Fibroblast of the conjunctiva (primary cell): ENCODE results near the gene RPL22.
"Not testable (repeated sequence)": the region's sequence is repeated elsewhere in the genome, so short reads cannot be mapped to it uniquely, and the experiment has no call there.

Source experiments
- DNase-seq: peaks from one replicate; pipeline ENCODE4 v3.0.0-alpha.2; 2010; ENCODE audit warnings: low read depth

Gene RPL22

DNA sequence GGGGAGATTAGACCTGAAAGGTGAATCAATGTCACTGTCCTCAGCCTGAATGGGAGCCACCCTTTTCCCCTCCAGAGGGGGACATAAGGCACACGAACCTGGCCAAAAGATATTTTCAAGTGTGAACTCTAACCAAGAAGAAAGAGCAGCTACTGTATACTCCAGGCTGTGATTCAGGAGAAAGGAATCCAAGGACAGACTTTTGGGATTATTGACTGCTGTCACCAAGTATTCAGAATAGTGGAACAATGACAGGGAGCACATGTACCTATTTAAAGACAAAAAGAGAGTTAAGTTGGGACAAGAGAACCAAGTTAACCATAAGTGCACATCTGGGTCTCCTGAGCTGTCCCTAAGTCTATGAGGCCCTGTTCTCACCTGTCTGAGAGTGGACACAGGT, 34.0 kb upstream of the RPL22 start:
- no peak for DNase-seq

DNA sequence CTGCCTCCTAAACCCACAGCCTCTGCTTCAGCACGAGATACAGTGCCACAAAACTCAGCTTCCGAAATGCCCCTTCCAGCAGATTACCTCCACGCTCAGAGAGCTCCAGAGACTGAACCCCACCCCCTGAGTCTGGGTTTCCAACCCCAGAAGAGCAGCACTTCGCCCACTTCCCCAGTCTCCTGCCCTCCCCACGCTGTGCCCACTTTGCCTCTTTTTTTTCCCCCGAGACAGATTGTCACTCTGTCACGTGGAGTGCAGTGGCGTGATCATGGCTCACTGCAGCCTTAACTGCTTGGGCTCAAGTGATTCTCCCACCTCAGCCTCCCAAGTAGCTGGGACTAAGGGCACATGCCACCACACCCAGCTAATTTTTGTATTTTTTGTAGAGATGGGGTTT, 26.3 kb upstream of the RPL22 start:
- DNase-seq: no peak

DNA sequence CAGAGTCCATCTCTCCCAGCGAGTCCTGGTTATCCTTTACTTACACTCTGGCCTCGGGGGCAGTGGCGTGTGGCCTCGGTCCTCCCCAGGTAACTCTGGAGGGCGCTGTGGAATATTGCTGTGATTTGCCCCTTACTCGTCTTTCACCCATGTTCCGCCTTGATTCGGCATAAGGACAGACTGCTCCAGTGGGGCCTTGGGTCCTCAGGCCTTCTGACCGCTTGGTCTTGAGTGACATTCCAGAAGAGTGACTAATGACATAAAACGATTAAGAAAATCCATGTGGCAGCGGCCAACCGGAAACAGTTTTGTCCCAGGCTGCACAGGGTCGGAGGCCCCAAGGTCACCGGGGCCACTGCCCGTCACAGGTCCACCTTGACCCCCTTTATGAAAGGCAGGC, 25.3 kb upstream of the RPL22 start:
- no peak for DNase-seq

DNA sequence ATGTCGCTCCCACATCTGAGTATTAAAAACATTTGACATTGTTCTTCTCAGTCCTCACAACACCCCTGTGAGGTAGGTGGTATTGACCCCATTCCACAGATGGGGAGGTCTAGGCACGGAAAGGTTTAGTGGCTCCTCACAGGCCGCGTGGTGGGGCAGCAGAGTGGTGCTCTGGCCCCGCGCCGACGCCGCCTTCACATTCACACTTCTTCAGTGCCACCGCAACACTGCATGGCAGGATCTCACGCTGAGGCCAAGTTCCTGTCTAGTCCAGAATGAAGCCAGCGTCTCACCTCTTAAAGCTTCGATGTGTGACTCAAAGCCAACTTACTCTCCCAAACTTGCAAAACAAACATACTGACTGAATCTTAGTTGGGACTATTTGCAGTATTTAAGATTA, 24.2 kb upstream of the RPL22 start:
- DNase-seq: no peak

DNA sequence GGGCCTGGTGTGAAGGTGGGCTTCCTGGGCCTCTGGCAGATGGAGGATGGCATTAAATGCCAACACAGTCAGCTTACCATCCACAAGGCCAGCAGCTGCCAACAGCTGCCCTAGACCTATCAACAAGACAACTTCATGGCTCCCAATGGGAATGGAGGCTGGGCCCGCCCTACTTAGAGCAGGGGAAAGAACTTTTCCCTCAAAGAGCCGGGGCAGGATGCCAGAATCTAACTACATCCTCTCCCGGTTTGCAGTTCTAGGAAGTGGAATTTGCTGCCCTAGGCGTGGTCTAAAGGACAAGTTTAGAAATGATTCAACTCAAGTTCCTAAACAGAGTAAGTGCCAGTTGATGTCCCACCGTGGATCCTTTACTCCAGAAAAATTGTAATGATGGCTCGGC, 23.2 kb upstream of the RPL22 start:
- no peak for DNase-seq

DNA sequence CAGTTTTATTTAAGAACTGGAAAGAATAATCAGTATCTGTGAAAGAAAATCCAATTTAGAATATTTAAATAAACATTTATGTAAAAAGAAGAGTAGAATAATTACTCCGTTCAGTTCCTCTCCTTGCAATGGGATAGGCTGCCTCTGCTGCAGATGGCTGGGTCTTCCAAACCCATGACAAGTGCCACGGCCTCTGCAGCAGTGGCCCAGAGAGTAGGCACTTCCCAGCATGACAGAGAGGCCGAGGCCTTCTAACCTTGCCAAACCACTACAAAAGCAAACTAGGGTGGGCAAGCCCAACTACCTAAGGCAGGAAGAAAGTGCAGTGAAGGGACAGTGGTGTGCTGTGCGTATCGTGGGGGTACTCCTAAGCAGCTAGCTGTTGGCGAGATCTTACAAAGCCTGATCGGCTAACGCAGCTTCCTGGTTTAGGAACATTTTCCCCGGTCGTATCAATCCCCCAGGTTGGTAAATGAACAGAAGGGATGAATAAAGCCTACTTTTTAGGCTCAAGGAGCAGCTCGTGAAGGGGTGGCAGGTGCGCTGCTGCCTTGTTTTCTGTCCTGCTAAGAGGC, 21.9 kb upstream of the RPL22 start:
- no peak for DNase-seq

DNA sequence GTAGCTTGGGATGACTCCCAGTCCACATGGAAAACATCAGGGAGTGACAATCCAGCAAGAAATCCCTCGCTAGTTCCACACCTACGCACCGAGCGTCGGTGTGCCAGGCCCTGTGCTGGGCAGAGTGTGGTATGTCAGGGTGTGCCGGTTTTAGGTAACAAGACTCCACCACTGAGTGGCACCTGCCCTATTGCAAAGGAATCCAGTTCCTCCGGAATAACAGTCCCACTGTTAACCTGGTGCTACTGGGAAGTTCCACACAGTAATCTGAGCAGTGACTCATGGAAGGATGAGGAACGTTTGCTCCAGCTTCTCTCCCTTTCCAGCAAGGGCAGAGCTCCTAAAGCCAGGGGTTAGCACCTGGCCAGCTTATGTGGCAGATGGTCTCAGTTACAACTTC, 20.8 kb upstream of the RPL22 start:
- no peak for DNase-seq

DNA sequence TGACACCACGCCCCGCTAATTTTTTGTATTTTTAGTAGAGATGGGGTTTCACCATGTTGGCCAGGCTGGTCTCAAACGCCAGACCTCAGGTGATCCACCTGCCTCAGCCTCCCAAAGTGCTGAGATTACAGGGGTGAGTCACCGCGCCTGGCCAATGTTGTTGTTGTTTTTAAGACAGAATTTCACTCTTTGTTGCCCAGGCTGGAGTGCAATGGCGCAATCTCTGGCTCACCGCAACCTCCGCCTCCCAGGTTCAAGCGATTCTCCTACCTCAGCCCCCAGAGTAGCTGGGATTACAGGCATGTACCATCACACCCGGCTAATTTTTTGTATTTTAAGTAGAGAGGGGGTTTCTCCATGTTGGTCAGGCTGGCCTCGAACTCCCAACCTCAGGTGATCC, 20.2 kb upstream of the RPL22 start:
- DNase-seq: not testable (repeated sequence)

DNA sequence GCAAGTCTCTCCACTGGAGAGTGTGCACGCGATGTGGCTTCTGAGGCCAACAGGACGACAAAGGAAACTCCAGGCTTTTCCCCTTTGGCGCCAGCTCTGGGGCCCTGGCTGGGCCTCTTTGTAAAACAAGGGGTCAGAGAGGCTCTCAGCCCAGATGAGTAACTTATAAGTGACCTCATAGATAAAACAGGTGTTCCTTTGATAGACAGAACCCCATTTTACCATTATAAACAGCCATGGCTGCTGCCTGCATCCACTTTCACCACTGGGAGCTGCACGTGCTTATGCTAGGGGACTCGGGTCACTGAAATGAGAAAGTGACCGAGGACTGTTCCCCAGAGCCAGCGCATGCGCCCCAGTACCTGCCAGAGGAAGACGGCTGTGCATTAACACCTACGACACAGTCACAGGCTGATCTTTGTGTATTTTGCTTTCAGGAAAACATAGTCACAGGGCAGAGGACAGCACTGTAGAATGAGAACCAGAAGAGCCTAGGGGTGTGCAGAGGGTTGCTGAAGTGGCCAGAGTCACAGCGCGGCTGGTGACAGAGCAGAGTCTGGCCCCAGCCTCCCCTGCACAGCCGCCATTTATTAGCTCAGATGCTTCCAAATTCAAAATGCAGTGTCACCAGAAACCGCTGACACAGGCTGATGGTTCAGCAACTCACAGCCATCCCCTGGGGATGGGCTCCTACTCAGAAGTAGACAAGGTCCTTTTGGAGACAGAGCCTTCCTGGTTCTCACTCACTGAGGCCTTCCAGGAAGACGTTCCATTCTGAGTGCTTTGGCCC, 19.2 kb upstream of the RPL22 start:
- DNase-seq: no peak

DNA sequence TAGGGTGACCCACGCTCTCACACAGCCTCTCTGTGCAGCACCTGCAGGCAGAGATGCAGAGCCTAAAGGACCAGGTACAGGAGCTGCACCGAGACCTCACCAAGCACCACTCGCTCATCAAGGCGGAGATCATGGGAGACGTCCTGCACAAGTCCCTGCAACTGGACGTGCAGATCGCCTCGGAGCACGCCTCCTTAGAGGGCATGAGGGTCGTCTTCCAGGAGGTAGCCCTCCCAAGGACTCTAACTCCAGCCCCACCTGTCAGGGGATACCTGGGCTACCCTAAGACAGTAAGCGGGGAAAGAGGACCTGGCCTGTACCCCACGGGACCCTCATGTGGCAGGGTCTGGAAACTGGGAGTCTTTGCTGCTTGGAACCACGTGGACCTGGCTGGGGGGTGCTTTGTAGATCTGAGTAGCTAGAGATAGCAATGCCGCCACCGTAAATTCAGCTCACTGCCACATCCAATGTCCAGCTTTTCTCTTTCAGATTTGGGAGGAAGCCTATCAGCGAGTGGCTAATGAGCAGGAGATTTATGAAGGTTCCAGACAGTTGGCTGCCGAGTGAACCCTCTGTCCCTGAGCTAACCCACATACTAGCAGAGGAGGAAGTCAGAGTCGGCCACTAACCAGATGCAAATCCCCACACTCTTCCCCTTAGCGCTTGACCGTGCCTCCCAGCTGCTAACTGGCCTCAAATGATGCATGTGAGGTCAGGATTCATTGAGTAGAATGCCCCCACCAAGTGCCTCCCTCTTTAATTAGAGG, 13.0 kb upstream of the RPL22 start:
- DNase-seq: no peak

DNA sequence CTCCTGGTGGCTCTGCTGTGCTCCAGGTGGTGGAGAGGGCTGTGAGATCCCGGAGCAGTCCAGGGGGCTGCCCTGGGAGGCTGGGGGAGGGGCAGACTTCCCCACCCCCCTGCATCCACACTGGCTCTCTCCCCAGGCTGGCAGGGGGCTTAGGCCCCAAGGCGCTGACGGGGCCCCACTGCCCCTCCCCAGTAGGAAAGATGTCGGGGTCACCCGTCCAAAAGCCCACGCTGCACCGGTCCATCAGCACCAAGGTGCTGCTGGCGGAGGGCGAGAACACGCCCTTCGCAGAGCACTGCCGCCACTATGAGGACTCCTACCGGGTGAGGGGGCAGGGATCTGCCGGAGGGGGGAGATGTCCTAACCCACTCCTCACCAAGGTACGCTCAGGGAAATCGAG, 12.3 kb upstream of the RPL22 start:
- no peak for DNase-seq

DNA sequence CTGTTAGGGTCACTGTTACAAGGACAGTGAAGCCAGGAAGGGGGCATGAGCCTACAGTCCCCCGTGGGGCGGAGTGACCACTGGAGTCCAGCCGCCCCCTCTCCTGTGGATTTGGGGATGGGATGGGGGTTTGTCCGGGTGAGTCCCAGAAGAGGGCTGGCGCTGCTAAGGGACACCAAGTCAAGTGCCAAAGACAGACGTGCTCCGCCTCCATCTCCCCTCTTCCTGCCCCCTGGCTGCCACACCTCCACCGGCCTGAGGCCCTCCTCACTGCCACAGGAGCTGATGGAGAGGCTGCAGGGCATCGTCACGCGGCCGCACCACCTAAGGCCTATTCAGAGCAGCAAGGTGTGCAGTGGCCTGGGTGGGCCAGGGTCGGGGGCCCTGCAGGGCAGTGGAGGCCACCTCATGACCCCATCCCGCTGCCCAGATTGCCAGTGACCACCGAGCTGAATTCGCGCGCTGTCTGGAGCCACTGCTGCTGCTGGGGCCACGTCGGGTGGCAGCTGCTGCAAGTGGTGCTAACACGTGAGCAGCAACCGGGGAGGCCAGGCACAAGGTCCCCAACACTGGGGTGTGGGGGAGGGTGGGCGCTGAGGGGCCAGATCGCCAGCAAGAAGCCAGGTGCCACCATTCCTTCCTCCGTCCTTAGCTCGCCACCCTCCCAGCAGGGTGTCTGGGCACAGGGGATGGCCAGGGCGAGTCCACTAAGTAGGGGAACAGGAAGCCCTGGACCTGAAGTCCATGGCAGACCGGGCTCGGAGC, 11.4 kb upstream of the RPL22 start:
- DNase-seq: no peak

DNA sequence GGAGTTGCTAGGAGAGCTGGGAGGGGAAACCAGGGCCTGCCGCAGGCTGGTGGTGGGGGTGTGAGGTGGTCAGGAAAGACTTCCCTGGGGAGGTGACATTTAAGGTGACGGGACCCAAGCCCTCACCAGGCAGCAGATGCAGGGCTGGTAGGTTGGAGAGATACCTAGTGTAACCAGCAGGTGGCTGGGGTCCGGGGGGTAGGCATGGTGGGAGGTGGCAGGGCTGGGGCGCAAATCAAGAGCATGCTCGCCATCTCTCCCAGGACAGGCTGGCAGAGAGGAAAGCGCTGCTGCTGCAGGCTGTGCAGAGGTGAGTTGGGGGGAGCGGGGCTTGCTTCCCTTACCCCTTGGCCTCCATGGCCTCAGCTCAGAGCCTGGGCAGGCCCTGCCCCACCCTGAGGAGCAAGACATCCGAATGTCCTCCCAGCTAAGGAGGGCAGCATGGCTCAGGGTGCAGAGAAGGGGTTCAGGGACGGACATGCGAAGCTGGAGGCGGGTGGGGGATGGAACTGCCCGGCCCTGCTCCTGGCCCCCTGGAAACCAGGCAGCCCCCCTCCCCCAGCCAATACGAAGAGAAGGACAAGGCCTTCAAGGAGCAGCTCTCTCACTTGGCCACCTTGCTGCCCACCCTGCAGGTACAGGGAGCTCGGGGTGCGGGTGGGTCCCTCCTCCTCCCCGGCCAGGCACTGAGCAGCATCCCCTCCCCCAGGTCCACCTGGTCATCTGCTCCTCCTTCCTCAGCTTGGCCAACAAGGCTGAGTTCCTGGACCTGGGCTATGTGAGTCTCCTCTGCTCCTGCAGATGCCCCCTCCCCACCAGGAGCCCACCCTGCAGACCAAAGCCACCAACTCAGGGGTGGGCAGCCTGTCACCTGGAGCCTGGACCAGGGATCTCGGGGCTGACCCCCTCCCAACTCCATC, 10.5 kb upstream of the RPL22 start:
- DNase-seq: no peak

DNA sequence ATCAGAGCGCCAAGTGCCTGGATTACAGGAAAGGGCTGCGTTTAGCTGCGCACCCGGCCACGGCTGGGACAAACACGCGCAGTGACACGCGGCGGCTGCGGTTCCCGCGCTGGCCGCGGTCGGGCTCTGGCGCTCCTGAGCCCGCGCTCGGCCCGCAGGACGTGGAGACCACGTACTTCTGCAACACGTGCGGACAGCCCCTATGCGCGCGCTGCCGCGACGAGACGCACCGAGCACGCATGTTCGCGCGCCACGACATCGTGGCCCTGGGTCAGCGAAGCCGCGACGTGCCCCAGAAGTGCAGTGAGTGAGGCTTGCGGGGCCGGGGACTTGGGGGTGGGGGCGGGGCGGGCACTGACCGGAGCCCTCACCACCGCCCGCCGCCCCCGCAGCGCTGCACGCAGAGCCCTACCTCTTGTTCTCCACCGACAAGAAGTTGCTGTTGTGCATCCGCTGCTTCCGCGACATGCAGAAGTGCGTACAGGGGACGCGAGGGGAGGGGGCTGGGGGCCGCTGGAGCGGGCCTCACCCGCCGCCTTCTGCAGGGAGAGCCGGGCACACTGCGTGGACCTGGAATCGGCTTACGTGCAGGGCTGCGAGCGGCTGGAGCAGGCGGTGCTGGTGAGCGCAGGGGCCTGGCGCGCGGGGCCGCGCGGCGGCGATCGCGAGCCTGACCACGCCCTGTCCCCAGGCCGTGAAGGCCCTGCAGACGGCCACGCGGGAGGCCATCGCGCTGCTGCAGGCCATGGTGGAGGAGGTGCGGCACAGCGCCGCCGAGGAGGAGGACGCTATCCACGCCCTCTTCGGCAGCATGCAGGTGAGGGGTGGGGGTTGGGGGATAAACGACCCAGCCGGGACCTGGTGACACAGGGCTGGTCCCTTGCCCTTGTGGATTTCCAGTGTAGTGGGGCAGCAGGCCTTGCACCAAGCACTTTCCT, 9.6 kb upstream of the RPL22 start:
- no peak for DNase-seq

DNA sequence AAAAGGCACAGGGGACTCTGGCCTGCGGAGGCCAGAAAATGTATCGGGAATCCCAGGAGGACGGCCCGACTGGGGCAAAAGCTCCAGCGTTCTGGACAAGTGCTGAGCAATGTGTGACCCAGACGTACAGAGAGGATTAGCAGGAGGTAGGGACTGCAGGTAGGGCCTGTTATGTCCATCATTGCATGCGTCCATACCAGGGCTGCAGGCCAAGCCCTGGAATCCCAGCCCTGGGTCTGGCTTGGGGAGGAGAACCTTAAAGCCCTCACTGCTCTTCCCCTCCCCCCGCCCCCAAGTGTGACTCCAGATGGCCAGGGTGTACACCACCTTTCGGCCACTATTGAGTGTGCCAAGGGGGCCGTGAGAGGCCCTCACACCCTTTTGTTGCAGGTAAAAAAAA, 8.5 kb upstream of the RPL22 start:
- no peak for DNase-seq

DNA sequence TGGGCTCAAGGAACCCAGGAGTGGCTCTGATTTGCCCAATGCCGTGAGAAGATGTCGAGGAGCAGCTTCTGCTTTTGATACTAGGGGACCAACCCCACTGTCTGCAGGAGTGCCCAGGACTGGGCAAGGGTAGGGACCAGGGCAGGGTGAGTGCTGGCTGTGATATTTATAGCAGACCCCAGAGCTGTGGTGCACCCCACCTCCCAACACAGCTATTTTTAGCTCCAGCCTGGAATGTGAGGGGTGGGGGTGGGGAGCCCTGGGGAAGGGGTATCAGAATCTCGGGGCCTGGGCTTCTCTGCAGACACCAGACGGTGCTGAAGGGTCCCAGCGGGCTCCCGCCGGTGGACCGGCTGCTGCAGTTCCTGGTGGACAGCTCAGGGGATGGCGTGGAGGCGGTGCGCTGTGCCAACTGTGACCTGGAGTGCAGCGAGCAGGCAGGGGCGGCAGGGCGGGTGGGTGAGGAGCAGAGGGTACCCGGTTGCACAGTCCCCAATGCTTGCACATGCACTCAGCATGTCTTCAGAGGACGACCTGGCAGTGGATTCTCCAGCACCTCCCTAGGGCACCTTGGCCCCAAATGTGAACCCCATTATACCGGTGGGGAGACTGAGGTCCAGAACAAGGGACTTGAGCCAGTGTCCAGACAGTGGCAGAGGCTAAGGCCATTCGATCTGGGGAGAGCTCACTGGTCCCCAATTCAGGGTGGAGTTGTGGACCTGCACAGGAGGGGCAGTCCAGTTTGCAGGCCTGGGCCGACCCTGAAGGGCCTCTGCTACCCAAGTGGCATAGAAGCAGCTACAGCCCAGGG, 7.9 kb upstream of the RPL22 start:
- DNase-seq: no peak

DNA sequence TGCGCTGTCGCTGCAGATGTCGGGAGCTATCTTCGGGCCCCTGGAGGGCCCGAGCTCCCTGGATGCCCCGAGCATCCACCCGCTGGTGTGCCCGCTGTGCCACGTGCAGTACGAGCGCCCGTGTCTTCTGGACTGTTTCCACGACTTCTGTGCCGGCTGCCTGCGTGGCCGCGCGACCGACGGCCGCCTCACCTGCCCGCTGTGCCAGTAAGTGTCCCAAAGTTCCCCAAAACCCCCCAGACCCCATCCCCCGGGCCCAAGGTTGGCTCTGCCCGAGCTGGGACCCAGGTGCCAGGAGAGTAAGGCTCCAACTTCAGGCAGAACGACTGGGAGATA, 7.1 kb upstream of the RPL22 start:
- no peak for DNase-seq

DNA sequence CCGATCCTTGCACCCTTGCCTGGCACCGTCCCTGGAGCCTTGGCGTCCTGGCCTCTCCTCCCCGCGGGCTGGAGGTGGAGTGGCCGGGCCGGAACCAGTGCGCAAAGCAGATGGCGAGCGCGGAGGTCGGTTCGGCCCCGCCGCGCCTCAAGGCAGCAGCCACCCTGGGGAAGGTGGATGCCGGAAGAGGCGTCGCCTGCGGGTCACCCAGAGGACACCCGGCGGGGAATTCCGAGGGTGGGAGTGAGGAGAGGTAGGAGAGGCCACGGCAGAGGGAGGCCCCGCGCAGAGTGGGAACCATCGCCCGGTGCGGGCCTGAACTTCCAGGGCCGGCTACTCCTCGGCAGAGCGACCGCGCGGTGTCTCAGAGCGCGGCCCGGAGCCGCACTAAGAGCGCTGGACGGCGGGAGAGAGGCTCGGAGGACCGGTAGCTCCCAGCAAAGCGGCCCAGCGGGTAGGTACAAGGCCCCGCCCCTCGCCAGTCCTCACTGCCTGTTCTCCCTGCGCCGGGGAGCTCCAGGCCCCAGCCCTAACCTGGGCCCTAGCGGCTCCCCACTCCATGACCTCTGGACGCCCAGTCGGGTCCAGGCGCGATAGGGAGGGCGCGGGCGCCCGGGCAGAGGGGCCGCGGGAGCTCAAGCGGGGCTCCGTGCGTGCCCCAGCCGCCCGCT, 6.6 kb upstream of the RPL22 start, which contains the start of gene RNF207:
RNF207 (plus strand) TSS at position 271 of the 671 bp plus-strand sequence. CDS start 417 bp downstream, outside the sequence.
- no peak for DNase-seq

DNA sequence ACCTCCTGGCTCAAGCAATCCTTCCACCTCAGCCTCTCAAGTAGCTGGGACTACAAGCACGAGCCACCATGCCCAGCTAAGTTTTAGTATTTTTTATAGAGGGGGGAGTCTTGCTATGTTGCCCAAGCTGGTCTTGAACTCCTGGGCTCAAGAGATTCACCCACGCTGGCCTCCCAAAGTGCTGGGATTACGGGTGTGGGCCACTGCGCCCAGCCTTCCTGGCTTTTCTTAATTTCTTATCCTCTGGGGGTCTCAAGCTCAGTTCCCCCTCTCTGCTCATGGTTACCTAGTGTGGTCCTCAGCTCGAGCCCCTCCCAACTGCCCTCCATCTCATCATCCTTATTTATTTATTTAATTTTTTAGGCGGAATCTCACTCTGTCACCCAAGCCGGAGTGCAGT, 2.9 kb upstream of the RPL22 start:
- DNase-seq: no peak
